HG03108 (cell line): ENCODE results near the gene LACTB.

ENCODE experiments used
- ATAC-seq: cut with Tn5 transposase; IDR thresholded peaks from one replicate; pipeline ENCODE4 v1.9.1; 2021; ENCODE audit warnings: moderate library complexity; ENCODE audit not compliant: unreplicated experiment

LACTB gene

GRCh38 chr15:63122002-63122875 is 578 bp downstream of the LACTB start:
- ATAC-seq = peak; percentile 92

GRCh38 chr15:63124506-63124905 is 2.8 kb downstream of the LACTB start:
- ATAC-seq = no peak

GRCh38 chr15:63126726-63127125 is 5.1 kb downstream of the LACTB start:
- ATAC-seq = no peak

DNA sequence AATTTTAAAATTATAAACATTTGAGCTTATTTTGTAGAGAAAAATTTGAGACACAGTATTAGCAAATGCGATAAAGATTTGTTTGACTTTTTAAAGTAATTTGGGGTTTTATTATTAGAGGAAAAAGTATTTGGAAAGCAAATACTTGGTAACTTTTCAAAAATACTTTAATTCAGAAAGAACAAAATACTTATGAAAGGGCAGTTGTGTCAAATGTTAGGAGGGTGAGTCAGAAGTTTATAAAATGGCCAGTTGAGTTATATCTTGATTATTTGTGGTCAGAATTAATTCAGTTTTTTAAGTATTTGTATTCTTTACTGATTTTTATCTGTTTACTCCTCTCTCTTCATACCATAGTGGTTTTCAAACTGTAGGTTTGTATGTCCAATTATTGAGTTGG is 12.1 kb downstream of the LACTB start:
- ATAC-seq = no peak

GRCh38 chr15:63134245-63134985 is 12.8 kb downstream of the LACTB start:
- ATAC-seq = no peak

DNA sequence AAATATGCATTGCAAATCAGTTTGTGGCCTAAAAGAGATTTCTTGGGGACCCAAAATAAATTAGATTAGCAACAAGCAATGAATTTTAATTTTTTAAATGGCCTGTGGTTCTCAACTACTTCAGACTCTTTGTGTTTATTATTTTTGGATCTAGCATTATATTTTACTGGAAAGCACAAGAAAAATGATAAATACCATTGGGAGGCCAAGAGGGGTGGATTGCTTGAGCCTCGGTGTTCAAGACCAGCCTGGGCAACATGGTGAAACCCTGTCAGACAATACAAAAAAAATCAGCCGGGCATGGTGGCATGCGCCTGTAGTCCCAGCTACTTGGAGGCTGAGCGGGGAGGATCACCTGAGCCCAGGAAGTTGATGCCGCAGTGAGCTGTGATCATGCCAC is 13.6 kb downstream of the LACTB start:
- ATAC-seq = no peak

DNA sequence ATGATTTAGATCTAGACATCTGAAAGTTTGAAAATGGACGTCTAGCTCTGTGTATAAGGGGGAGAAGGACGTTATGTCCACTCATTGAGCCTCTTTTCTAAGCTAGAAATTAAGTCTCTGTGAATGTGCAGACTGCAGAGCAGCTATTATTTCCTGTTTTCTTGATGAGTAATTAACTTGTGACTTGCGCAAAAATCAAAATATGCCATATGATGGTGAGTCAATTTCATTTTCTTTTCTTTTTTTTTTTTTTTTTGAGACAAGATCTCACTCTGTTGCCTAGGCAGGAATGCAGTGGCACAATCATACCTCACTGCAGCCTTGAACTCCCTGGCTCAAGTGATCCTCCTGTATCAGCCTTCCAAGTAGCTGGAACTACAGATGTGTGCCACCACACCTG is 14.1 kb downstream of the LACTB start:
- ATAC-seq = no peak

- no peak for ATAC-seq
Observed at GRCh38 chr15:63136742-63137141, 15.1 kb downstream of the LACTB start.

DNA sequence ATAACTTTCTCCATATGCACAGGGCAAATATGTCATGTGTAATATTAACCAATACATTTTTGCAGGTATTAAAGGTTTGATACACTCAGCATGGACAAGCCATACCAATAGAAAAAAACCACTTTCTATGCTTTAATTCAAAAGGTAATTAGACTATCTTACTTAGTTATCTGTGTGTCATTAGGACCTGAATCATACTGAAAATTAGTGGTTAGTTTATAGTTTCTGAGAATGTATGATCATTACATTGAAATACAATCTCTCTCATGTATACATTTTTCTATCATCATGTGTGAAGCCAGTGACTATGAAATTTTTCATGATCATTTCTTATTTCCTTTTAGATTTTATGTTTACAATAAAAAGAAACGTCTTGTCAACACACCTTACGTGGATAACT is 19.3 kb downstream of the LACTB start:
- no peak for ATAC-seq

GRCh38 chr15:63145426-63145825 is 23.8 kb downstream of the LACTB start:
- ATAC-seq = no peak

DNA sequence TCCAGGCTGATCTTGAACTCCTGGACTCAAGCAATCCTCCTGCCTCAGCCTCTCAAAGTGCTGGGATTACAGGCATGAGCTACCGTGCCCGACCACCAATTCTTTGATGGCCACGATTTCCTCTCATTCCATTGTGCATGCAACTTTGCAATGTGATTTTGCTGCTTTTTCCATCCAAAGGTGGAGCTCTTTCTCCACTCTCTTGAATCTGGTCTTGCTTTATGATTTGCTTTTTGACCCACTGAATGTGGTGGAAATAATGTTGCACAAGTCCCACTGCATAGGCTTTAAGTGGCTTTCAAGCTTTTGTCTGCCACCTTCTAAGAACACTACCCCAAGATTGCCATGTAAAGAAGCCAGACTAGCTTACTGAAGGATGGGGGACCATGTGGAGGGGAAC is 25.0 kb downstream of the LACTB start:
- no peak for ATAC-seq

GRCh38 chr15:63151665-63152064 is 30.0 kb downstream of the LACTB start:
- no peak for ATAC-seq

DNA sequence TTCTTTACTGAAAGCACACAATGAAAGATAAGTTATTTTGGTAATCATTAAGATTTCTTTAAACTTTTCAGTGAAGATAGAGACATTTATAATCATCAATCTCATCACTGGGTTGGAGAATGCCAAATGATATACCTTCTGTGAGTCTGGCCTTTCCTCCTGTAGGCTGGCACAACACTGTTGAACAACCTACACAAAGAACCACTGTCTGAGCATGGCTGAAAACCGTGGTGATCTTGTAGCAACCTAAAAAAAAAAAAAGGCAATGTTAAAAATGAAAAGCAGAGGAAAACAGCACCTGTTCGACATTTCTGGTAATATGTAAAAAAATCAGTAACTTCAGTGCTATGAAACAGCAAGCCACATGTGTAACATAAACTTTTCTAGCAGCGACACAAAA is 33.8 kb downstream of the LACTB start:
- no peak for ATAC-seq

- ATAC-seq = no peak
Observed at GRCh38 chr15:63156086-63156710, 34.5 kb downstream of the LACTB start.

DNA sequence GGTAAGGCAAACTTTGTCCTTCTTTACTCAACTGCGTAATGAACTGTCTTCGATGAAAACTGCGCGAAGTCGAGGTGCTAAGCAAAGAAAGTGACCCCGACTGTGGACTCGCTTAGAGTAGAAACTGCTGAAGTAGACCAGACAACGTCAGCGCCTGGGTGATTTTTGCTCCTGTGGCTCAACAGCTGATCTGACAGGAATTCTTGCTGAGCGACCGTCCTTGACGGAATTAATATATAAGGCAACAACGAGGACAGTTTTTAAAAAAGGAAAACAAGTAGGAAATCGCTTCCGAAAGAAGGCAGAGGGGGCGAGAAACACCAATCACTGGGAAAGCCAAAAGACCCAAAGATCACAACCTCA is 35.1 kb downstream of the LACTB start:
- no peak for ATAC-seq

DNA sequence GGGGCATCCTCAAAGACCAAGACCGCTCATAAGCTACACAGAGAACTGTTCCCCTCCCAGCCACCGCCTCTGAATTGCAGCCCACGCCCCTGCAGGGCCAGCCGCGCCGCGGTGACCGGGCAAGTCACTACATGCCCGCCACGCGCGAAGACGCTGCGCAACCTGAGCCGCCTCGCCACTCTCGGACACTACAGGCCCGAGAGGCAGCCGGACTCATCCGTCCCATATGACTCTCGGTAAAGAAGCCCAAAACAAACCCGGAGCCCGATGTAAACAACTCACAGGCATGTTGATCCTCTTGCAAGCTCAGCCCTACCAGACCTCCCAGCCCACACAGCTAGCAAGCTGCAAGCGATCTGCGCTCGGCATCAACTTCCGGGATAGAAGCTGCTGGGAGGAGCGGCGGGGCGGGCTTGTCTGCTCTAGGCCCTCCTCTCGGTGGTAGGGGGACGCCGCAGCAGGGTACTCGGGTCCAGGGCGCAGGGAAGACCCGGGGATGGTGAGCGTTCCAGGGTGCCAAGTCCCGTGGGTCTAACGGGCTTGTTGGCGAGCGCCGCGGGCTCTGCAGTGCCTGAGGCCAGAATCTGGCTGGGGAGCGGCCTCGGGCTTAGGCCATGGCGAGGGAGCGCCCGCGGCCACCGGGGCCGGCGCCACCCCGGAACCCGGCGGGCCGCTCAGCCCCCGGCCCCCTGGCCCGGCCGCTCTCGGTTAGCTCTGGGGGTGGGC is 35.6 kb downstream of the LACTB start, which contains the start of gene RPS27L:
Gene RPS27L, minus strand, starts transcription at position 360 of the 726 bp plus-strand sequence. Its CDS starts 72 bp downstream, at position 288.
- peak; percentile 94 for ATAC-seq

DNA sequence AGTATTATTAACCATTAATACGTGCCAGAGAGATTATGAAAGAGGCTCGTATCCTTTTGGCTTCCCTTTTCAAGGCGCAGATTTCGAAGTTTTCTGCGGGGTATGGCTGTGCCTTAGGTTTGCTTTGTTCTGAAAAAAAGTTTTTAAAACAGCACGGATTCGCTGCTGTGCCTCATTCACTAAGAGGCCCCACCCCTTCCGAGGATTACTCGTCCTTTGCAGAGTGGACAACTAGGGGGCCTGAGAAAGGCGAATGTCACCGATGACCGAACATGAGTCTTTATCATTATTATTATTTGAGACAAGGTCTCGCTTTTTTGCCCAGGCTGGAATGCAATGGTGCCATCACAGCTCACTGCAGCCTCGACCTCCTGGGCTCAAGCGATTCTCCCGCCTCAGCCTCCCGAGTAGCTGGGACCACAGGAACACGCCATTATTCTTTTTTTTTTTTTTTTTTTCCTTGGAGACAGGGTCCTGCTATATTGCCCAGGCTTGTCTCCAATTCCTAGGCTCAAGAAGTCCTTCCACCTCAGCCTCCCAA is 36.3 kb downstream of the LACTB start:
- ATAC-seq = no peak

DNA sequence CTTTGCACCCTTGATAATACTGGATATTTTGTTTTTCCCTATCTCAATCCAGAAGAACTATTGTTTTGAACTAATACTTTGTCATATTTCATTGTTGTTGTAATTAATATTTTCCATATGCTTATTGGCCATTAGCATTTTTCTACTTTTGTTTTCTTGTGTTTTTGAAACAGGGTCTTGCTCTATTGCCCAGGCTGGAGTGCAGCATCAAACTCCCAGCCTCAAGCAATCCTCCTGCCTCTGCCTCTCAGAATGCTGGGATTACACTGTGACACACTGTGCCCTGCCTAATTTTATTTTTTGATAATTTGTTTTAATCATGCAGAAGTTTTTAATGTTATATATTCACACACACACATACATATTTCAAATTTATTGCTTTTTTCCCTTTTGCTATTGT is 39.0 kb downstream of the LACTB start:
- ATAC-seq = no peak

GRCh38 chr15:63163217-63163616 is 41.6 kb downstream of the LACTB start:
- ATAC-seq = no peak

- ATAC-seq = no peak
Observed at GRCh38 chr15:63165166-63165859, 43.7 kb downstream of the LACTB start.
